H1 (cell line): Measurements from ENCODE around the gene FBXL14.

ENCODE experiments used
- ASH2L ChIP-seq: fragments of 200-600, 300-600 bp; sonication (generic); IDR thresholded peaks from one replicate; pipeline ENCODE4 v1.7.1; 2017; ENCODE audit warnings: low read length
- CTCF ChIP-seq, 3 experiments: IDR thresholded peaks; 1 replicate in 2 of 3; 2 replicates in 1 of 3; pipeline versions ENCODE4 v1.5.1 to v1.6.1; 2011; ENCODE audit warnings: low read length in 3 of 3, mild to moderate bottlenecking in 3 of 3, inconsistent platforms in 2 of 3, low read depth in 1 of 3, moderate library complexity in 1 of 3; ENCODE audit not compliant: insufficient read depth in 1 of 3; ENCODE audit errors: control extremely low read depth in 1 of 3
- EP300 ChIP-seq, 2 experiments: IDR thresholded peaks; 1 replicate in 1 of 2; 2 replicates in 1 of 2; pipeline ENCODE4 v1.6.1; 2011 to 2012; ENCODE audit warnings: low read depth in 2 of 2, low read length in 2 of 2, mild to moderate bottlenecking in 2 of 2, borderline replicate concordance in 1 of 2, inconsistent platforms in 1 of 2, moderate library complexity in 1 of 2
- EZH2 ChIP-seq: fragments of 200-600 bp; sonication (generic); IDR thresholded peaks from 2 replicates; pipeline ENCODE4 v1.7.1; 2012; ENCODE audit warnings: low read depth, mild to moderate bottlenecking, moderate library complexity, low read length, inconsistent platforms; ENCODE audit not compliant: severe bottlenecking
- KDM5A ChIP-seq: fragments of 200-600 bp; IDR thresholded peaks from 2 replicates; pipeline ENCODE4 v1.7.1; 2012; ENCODE audit warnings: mild to moderate bottlenecking, low read length, inconsistent platforms, mixed read lengths
- POLR2A ChIP-seq, 2 experiments: IDR thresholded peaks; 1 replicate in 1 of 2; 2 replicates in 1 of 2; pipeline ENCODE4 v1.6.1; 2011; ENCODE audit warnings: low read depth in 2 of 2, low read length in 2 of 2, mild to moderate bottlenecking in 2 of 2; ENCODE audit errors: control extremely low read depth in 1 of 2
- POLR2AphosphoS5 ChIP-seq: IDR thresholded peaks from 2 replicates; pipeline ENCODE4 v1.6.1; 2011; ENCODE audit warnings: low read depth, low read length
- RBBP5 ChIP-seq: IDR thresholded peaks from 2 replicates; pipeline ENCODE4 v1.7.1; 2012; ENCODE audit warnings: low read depth, mild to moderate bottlenecking, inconsistent platforms, low read length, moderate library complexity, borderline replicate concordance
- SP2 ChIP-seq: IDR thresholded peaks from 2 replicates; pipeline ENCODE4 v1.6.1; 2012; ENCODE audit warnings: mild to moderate bottlenecking, low read length, inconsistent platforms
- ZNF274 ChIP-seq: IDR thresholded peaks from 2 replicates; pipeline ENCODE4 v1.7.0; 2012; ENCODE audit warnings: low read length, borderline replicate concordance; ENCODE audit errors: extremely low read depth
- TF ChIP-seq, protein P1 (sequence below): IDR thresholded peaks from 2 replicates; pipeline ENCODE4 v1.6.1; 2012; ENCODE audit warnings: inconsistent platforms

DNA sequence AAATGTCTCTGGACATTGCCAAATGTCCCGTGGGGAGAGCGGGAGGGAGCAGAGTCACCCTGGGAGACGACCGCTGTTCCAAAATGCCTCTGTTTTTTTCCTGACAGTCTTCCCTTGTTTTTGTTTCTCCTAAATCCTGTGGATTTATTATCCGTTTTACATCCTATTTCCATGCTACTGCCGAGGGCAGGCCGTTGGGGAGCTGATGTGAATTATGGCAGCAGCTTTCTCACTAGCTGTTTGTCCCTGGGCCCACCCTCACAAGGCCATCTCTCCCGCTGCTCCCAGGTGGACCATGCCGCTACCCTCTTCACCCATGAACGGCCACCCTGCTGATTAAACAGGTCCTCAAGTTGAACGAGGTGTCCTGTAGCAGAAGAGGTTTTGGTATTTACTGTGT is 55.2 kb downstream of the FBXL14 start:
- TF ChIP-seq EZH2 (no peak), RBBP5 (no peak), POLR2AphosphoS5 (no peak), SP2 (no peak), CTCF (IDR thresholded peaks at IDR 0.05; ENCODE audit: control extremely low read depth in 1 of 3, insufficient read depth in 1 of 3, low read depth in 1 of 3, low read length in 3 of 3) (no peak), ASH2L (no peak), EP300 (IDR thresholded peaks at IDR 0.05; ENCODE audit: borderline replicate concordance in 1 of 2, low read depth in 2 of 2, low read length in 2 of 2) (no peak), ZNF274 (no peak), POLR2A (IDR thresholded peaks at IDR 0.05; ENCODE audit: control extremely low read depth in 1 of 2, low read depth in 2 of 2, low read length in 2 of 2) (no peak), KDM5A (no peak)
- TF ChIP-seq, protein P1, sequence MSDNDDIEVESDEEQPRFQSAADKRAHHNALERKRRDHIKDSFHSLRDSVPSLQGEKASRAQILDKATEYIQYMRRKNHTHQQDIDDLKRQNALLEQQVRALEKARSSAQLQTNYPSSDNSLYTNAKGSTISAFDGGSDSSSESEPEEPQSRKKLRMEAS, result no peak
